HL-60 (cell line): ENCODE measurements around the gene TSNAXIP1.
"Not testable (repeated sequence)": the region's sequence is repeated elsewhere in the genome, so short reads cannot be mapped to it uniquely, and the experiment has no call there.

Experiments used
- CTCF ChIP-seq: IDR thresholded peaks from one replicate; pipeline ENCODE4 v1.5.1; 2011; ENCODE audit warnings: low read length, control low read depth, inconsistent platforms; ENCODE audit not compliant: insufficient read depth
- POLR2AphosphoS5 ChIP-seq: IDR thresholded peaks from 2 replicates; pipeline ENCODE4 v1.6.1; 2012; ENCODE audit warnings: low read depth

DNA sequence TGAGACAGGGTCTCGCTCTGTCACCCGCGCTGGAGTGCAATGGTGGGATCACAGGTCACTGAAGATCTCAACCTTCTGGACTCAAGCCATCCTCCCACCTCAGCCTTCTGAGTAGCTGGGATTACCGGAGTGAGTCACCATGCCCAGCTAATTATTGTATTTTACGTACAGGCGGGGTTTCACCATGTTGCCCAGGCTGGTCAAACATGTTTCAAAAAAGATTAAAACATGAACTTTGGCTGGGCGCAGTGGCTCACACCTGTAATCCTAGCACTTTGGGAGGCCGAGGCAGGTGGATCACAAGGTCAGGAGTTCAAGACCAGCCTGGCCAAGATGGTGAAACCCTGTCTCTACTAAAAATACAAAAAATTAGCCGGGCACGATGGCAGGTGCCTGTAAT is 30.5 kb downstream of the TSNAXIP1 start:
- not testable (repeated sequence) for TF ChIP-seq POLR2AphosphoS5, CTCF
